ENCODE measurements around the gene MEI1.

MEI1 gene

DNA sequence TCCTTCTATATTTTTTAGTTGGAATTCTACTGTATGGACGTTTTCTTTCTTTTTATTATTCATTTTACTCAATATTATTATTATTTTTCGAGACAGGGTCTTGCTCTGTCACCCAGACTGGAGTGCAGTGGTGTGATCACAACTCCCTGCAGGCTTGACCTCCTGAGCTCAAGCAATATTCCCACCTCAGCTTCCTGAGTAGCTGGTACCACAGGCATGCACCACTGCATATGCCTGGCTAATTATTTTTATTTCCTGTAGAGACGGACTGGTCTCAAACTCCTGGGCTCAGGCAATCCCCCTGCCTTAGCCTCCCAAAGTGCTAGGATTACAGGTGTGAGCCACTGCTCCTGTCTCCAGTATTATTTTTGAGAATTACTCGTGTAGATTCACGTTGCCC is 67.2 kb downstream of the MEI1 start:
- no peak for TF ChIP-seq CTCF (conservative IDR thresholded peaks at IDR 0.05)
- H3K27ac ChIP-seq, result no peak overlapping the region

- no peak overlapping the region for H3K27ac ChIP-seq
- no peak for TF ChIP-seq CTCF (conservative IDR thresholded peaks at IDR 0.05)
Observed at GRCh38 chr22:41768430-41768829, 69.1 kb downstream of the MEI1 start.

DNA sequence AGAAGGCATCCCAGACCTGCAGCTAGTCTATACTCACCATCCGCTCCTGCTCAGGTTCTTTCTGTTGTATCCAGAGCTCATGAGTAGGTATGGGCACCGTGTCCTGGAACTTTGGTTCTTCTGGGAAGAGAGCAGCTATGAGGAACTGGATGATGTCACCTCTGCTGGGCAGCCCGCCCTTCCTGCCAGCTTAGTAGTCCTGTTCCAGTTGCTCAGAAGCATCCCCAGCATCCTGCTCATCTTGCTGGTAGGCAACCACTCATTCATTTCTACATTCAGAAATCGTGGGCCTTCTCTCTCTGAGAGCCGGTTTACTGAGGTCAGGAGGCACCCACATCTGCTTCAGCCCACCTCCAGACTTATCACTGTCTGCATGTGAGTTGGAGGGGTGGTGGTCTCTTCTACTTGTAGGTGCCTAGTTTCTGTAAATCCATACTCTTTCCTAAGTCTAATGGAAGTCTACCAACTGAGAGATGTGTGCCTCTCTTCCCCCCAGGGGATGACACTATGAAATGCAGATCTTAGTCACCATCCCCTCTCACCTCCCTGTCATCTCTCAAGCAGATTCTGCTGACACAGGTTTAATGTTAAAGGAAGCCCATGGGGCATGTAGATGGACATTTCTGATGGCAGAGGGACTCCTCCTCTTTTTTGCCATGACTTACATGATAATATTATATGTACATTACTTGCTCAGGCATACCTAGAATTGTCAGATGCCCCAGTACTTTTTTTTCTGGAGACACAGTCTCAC is 71.6 kb downstream of the MEI1 start:
- TF ChIP-seq CTCF (conservative IDR thresholded peaks at IDR 0.05), result no peak
- H3K27ac ChIP-seq, result no peak overlapping the region

- no peak overlapping the region for H3K27ac ChIP-seq
- TF ChIP-seq CTCF (conservative IDR thresholded peaks at IDR 0.05), result no peak
Observed at GRCh38 chr22:41772198-41772597, 72.9 kb downstream of the MEI1 start.

DNA sequence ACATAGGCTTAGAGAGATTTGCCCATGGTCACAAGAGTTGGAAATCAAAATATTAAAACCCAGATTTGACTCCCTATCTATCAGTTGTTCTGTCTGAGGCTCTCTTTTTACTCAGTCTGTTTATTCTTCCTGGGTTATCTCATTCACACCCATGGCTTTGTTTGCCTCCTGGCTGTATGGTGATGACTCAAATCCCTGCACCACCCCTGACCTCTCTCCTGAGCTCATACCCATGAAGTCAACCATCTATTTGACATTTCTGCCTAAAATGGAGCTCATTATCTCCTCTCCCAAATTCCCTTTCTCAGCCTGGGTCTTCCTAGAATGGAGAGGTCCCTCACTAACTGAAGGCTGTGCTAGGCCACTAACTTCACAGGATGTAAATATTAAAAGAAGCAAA is 73.3 kb downstream of the MEI1 start:
- H3K27ac ChIP-seq, result no peak overlapping the region
- no peak for TF ChIP-seq CTCF (conservative IDR thresholded peaks at IDR 0.05)

GRCh38 chr22:41775338-41775737 is 76.0 kb downstream of the MEI1 start:
- no peak for TF ChIP-seq CTCF (conservative IDR thresholded peaks at IDR 0.05)

DNA sequence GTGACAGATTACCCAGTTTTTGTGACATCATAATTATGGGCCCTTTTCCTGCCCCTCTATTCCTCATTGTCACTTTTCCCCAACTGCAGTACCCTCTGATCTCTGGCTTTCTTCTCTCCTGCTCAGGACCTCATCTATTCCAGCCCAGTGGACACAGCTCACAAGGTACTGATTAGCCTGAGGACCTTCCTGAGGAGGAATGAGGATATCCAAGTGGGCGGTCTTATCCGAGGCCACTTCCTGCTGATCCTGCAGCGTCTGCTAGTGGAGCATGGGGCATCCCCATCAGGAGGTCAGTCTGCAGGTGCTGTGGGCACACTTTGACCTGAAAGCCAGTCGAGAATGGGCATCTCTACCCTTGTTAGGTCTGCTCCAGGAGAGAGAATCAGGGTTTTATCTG is 76.7 kb downstream of the MEI1 start:
- no peak overlapping the region for H3K27ac ChIP-seq
- no peak for TF ChIP-seq CTCF (conservative IDR thresholded peaks at IDR 0.05)

More at GRCh38 chr22:41775338-41775737, 76.0 kb downstream of the MEI1 start:
- H3K27ac ChIP-seq, result no peak overlapping the region

Measured in VCaP (cell line).